SK-N-DZ (cell line): ENCODE measurements around the gene TACR1.

Experiments used
- DNase-seq: peaks from one replicate; pipeline ENCODE4 v3.0.0-alpha.2; 2015; ENCODE audit warnings: low spot score
- small RNA-seq, 2 experiments: library from RNA; depleted of rRNA; stranded (forward); fragments of <200 nt; gene quantifications; one replicate each; pipeline ENCODE3, GENCODE V24; 2014

Gene TACR1

GRCh38 chr2:75022516-75022915 lies 176.8 kb downstream of the TACR1 start:
- DNase-seq: no peak

- no peak for DNase-seq
These were observed 177.6 kb downstream of the TACR1 start for GRCh38 chr2:75021672-75022071.

- DNase-seq: no peak
These were observed 178.8 kb downstream of the TACR1 start for GRCh38 chr2:75020476-75020875.

- no peak for DNase-seq
These were observed 179.5 kb downstream of the TACR1 start for GRCh38 chr2:75019790-75020189.

GRCh38 chr2:75018162-75018561 lies 181.2 kb downstream of the TACR1 start:
- DNase-seq: no peak

GRCh38 chr2:75012080-75012479 lies 187.2 kb downstream of the TACR1 start:
- no peak for DNase-seq

GRCh38 chr2:75010571-75010970 lies 188.7 kb downstream of the TACR1 start:
- no peak for DNase-seq

- DNase-seq: peak; percentile 78
These were observed 191.5 kb downstream of the TACR1 start for GRCh38 chr2:75007819-75008218.

GRCh38 chr2:75007061-75007460 lies 192.3 kb downstream of the TACR1 start:
- no peak for DNase-seq

- DNase-seq: no peak
These were observed 193.3 kb downstream of the TACR1 start for GRCh38 chr2:75006041-75006440.

- DNase-seq: no peak
These were observed 195.5 kb downstream of the TACR1 start for GRCh38 chr2:75003773-75004172.

GRCh38 chr2:75003276-75003675 lies 196.0 kb downstream of the TACR1 start:
- no peak for DNase-seq

- DNase-seq: no peak
These were observed 197.3 kb downstream of the TACR1 start for GRCh38 chr2:75002007-75002406.

GRCh38 chr2:74999468-74999867 lies 199.9 kb downstream of the TACR1 start:
- no peak for DNase-seq

Small RNAs within 50 kb of the gene (small RNA-seq; reads per million reads assigned to genes)
- 0.05 to 0.31 reads per million in 2 experiments for gene MIR5000
